SK-N-SH treated with all-trans-retinoic acid at 6 μM for 48 hours (cell line): Measurements from ENCODE around the gene FAT1.

Experiments used
- ATAC-seq: fragments of 200-7000 bp; cut with Tn5 transposase; 3 replicates; pipeline ENCODE4 v1.9.1; 2020; ENCODE audit warnings: mild to moderate bottlenecking, moderate library complexity
- ARNTL ChIP-seq: fragments of 450-650 bp; formaldehyde crosslinking; IDR thresholded peaks from 2 replicates; pipeline ENCODE4 v1.5.0; 2020; ENCODE audit warnings: low read depth, mild to moderate bottlenecking, moderate library complexity, borderline replicate concordance
- BACH2 ChIP-seq: fragments of 250-450 bp; sonication (Bioruptor Pico); IDR thresholded peaks from 2 replicates; pipeline ENCODE4 v1.9.0; 2021; ENCODE audit warnings: mild to moderate bottlenecking, borderline replicate concordance
- CSDC2 ChIP-seq: fragments of 250-450 bp; sonication (Bioruptor Pico); IDR thresholded peaks from 2 replicates; pipeline ENCODE4 v1.5.0; 2020; ENCODE audit warnings: mild to moderate bottlenecking, moderate library complexity
- CSRNP3 ChIP-seq: fragments of 250-450 bp; sonication (Bioruptor Pico); IDR thresholded peaks from 2 replicates; pipeline ENCODE4 v1.5.1; 2021; ENCODE audit warnings: mild to moderate bottlenecking, moderate library complexity
- ESRRG ChIP-seq: fragments of 250-450 bp; sonication (Bioruptor Pico); IDR thresholded peaks from 2 replicates; pipeline ENCODE4 v1.6.1; 2021; ENCODE audit warnings: mild to moderate bottlenecking
- GLIS3 ChIP-seq: fragments of 250-450 bp; sonication (Bioruptor Pico); IDR thresholded peaks from 2 replicates; pipeline ENCODE4 v1.5.0; 2020; ENCODE audit warnings: mild to moderate bottlenecking, moderate library complexity
- ISL1 ChIP-seq: fragments of 250-450 bp; sonication (Bioruptor Pico); IDR thresholded peaks from 2 replicates; pipeline ENCODE4 v2.1.2; 2022; ENCODE audit warnings: mild to moderate bottlenecking, moderate library complexity
- OSR1 ChIP-seq: fragments of 250-450 bp; sonication (Bioruptor Pico); IDR thresholded peaks from 2 replicates; pipeline ENCODE4 v1.8.0; 2022; ENCODE audit warnings: moderate library complexity, mild to moderate bottlenecking, inconsistent platforms
- POU6F1 ChIP-seq: fragments of 250-450 bp; sonication (Bioruptor Pico); IDR thresholded peaks from 2 replicates; pipeline ENCODE4 v1.8.0; 2021; ENCODE audit warnings: low read depth, mild to moderate bottlenecking, moderate library complexity, borderline replicate concordance
- PPARA ChIP-seq: fragments of 250-450 bp; sonication (Bioruptor Pico); IDR thresholded peaks from 2 replicates; pipeline ENCODE4 v1.5.0; 2020; ENCODE audit warnings: mild to moderate bottlenecking, borderline replicate concordance
- RARB ChIP-seq: fragments of 250-450 bp; sonication (Bioruptor Pico); IDR thresholded peaks from 2 replicates; pipeline ENCODE4 v1.8.0; 2021; ENCODE audit warnings: mild to moderate bottlenecking, moderate library complexity
- SNAI2 ChIP-seq: fragments of 250-450 bp; sonication (Bioruptor Pico); IDR thresholded peaks from 2 replicates; pipeline ENCODE4 v1.5.0; 2020; ENCODE audit warnings: mild to moderate bottlenecking, moderate library complexity
- TCF4 ChIP-seq: fragments of 250-450 bp; sonication (Bioruptor Pico); IDR thresholded peaks from 2 replicates; pipeline ENCODE4 v1.8.0; 2021; ENCODE audit warnings: mild to moderate bottlenecking, moderate library complexity, borderline replicate concordance
- TOX ChIP-seq: fragments of 250-450 bp; sonication (Bioruptor Pico); IDR thresholded peaks from 2 replicates; pipeline ENCODE4 v1.8.0; 2021; ENCODE audit warnings: mild to moderate bottlenecking, moderate library complexity, borderline replicate concordance
- ZC3H10 ChIP-seq: fragments of 250-450 bp; sonication (Bioruptor Pico); IDR thresholded peaks from 2 replicates; pipeline ENCODE4 v1.5.1; 2021; ENCODE audit warnings: mild to moderate bottlenecking, moderate library complexity
- ZFP3 ChIP-seq: fragments of 250-450 bp; sonication (Bioruptor Pico); IDR thresholded peaks from 2 replicates; pipeline ENCODE4 v1.5.0; 2020; ENCODE audit warnings: mild to moderate bottlenecking, moderate library complexity
- ZFP30 ChIP-seq: fragments of 450-650 bp; formaldehyde crosslinking; IDR thresholded peaks from 2 replicates; pipeline ENCODE4 v1.5.0; 2022; ENCODE audit warnings: mild to moderate bottlenecking, moderate library complexity
- ZNF565 ChIP-seq: fragments of 450-650 bp; formaldehyde crosslinking; conservative IDR thresholded peaks from 2 replicates; pipeline ENCODE4 v1.5.0; 2020; ENCODE audit warnings: low read depth, mild to moderate bottlenecking, moderate library complexity
- ZNF70 ChIP-seq: fragments of 450-650 bp; formaldehyde crosslinking; IDR thresholded peaks from 2 replicates; pipeline ENCODE4 v1.5.0; 2020; ENCODE audit warnings: mild to moderate bottlenecking, moderate library complexity
- ZNF8 ChIP-seq: fragments of 450-650 bp; formaldehyde crosslinking; IDR thresholded peaks from 2 replicates; pipeline ENCODE4 v1.5.0; 2020; ENCODE audit warnings: mild to moderate bottlenecking, moderate library complexity

FAT1 gene

GRCh38 chr4:186726426-186727168 is 2.9 kb upstream of the FAT1 start:
- no peak for TF ChIP-seq ZFP30 (CRISPR knock-in tag)
- TF ChIP-seq ZFP3 (CRISPR knock-in tag): no peak
- TF ChIP-seq ZC3H10 (CRISPR knock-in tag): no peak
- TF ChIP-seq ZNF565 (CRISPR knock-in tag): no peak
- no peak for TF ChIP-seq POU6F1
- no peak for TF ChIP-seq OSR1
- TF ChIP-seq GLIS3 (CRISPR knock-in tag): no peak
- TF ChIP-seq SNAI2 (CRISPR knock-in tag): no peak
- TF ChIP-seq TCF4 (CRISPR knock-in tag): no peak
- no peak for TF ChIP-seq PPARA
- no peak for TF ChIP-seq BACH2 (CRISPR knock-in tag)
- TF ChIP-seq ZNF8: no peak
- TF ChIP-seq CSDC2 (CRISPR knock-in tag): no peak
- no peak for TF ChIP-seq CSRNP3 (CRISPR knock-in tag)
- TF ChIP-seq ISL1 (CRISPR knock-in tag): no peak
- no peak for TF ChIP-seq ESRRG
- TF ChIP-seq, all 23 proteins: peak for 0
- peak; percentile 46 for ATAC-seq

- TF ChIP-seq TCF4 (CRISPR knock-in tag) (no peak), ZNF8 (no peak), POU6F1 (no peak), ZNF565 (CRISPR knock-in tag) (no peak), PPARA (no peak), ARNTL (CRISPR knock-in tag) (no peak), CSRNP3 (CRISPR knock-in tag) (no peak), GLIS3 (CRISPR knock-in tag) (no peak), TOX (CRISPR knock-in tag) (no peak), ESRRG (no peak), ISL1 (CRISPR knock-in tag) (no peak), OSR1 (no peak), ZFP30 (CRISPR knock-in tag) (no peak), CSDC2 (CRISPR knock-in tag) (no peak), SNAI2 (CRISPR knock-in tag) (no peak), ZNF70 (CRISPR knock-in tag) (no peak), RARB (CRISPR knock-in tag) (no peak)
- TF ChIP-seq, all 23 proteins: peak for 0
- peak; percentile 81 for ATAC-seq
Observed at GRCh38 chr4:186725469-186726425, 2.1 kb upstream of the FAT1 start.

GRCh38 chr4:186724864-186725468 is 1.3 kb upstream of the FAT1 start:
- no peak for TF ChIP-seq ZC3H10 (CRISPR knock-in tag)
- no peak for TF ChIP-seq ISL1 (CRISPR knock-in tag)
- no peak for ATAC-seq
